Smooth muscle cell (in vitro differentiated cells): Measurements from ENCODE around the gene SCAPER. TPM values are rescaled to one million over a fixed set of nuclear protein-coding genes. Genes with fewer than 3 reads are reported as not detected.

Experiments used
- DNase-seq: peaks from one replicate; lab custom pipeline; 2025; ENCODE audit not compliant: unreplicated experiment; lab: John Stamatoyannopoulos, UW
- H2AFZ ChIP-seq: fragments of 200-600 bp; sonication (generic); 2 replicates; pipeline ENCODE4 v1.6.0; 2016; ENCODE audit warnings: antibody characterized with exemption, low read depth, mild to moderate bottlenecking
- H3F3A ChIP-seq: fragments of 200-600 bp; sonication (generic); 2 replicates; pipeline ENCODE4 v1.6.0; 2017; ENCODE audit warnings: antibody characterized with exemption, low read depth
- H3K27ac ChIP-seq: fragments of 200-600 bp; sonication (generic); 2 replicates; pipeline ENCODE4 v1.5.1; 2016; ENCODE audit warnings: low read depth, mild to moderate bottlenecking
- H3K27me3 ChIP-seq: fragments of 200-600 bp; sonication (generic); 2 replicates; pipeline ENCODE4 v1.6.1; 2016; ENCODE audit warnings: low read depth, mild to moderate bottlenecking
- H3K36me3 ChIP-seq: fragments of 200-600 bp; sonication (generic); 2 replicates; pipeline ENCODE4 v1.5.1; 2016; ENCODE audit warnings: low read depth
- H3K4me1 ChIP-seq: fragments of 200-600 bp; sonication (generic); 2 replicates; pipeline ENCODE4 v1.5.1; 2016; ENCODE audit warnings: low read depth
- H3K4me2 ChIP-seq: fragments of 200-600 bp; sonication (generic); 2 replicates; pipeline ENCODE4 v1.6.0; 2016; ENCODE audit warnings: mild to moderate bottlenecking
- H3K4me3 ChIP-seq: fragments of 200-600 bp; sonication (generic); 2 replicates; pipeline ENCODE4 v1.5.1; 2016; ENCODE audit warnings: mild to moderate bottlenecking
- H3K79me2 ChIP-seq: fragments of 200-600 bp; sonication (generic); 2 replicates; pipeline ENCODE4 v1.6.0; 2016; ENCODE audit warnings: low read depth, mild to moderate bottlenecking
- H3K9ac ChIP-seq: fragments of 200-600 bp; sonication (generic); 2 replicates; pipeline ENCODE4 v1.6.0; 2016; ENCODE audit warnings: low read depth
- H3K9me3 ChIP-seq: fragments of 200-600 bp; sonication (generic); replicated peaks from 2 replicates; pipeline ENCODE4 v1.5.1; 2016; ENCODE audit warnings: low read depth
- H4K20me1 ChIP-seq: fragments of 200-600 bp; sonication (generic); 2 replicates; pipeline ENCODE4 v1.6.0; 2016; ENCODE audit warnings: low read depth
- WGBS: methylation state at CpG from one replicate; pipeline ENCODE4 v1.1.7; 2016; ENCODE audit warnings: low lambda C conversion rate; 5-methylcytosine and 5-hydroxymethylcytosine counted together
- polyA plus RNA-seq: library from polyadenylated mRNA; unstranded; fragments of >200 nt; fragmentation: Nextera tagmentation; extraction: Ambion mirVana; gene quantifications from 2 replicates; pipeline ENCODE4 v1.2.1, GENCODE V29; 2016
- total RNA-seq: library from RNA; depleted of rRNA; stranded (reverse); fragments of >200 nt; gene quantifications from 2 replicates; pipeline ENCODE4 v1.2.3, GENCODE V29; 2014
- TF ChIP-seq, protein P1 (sequence below): fragments of 200-600 bp; sonication (generic); IDR thresholded peaks from 2 replicates; pipeline ENCODE4 v1.5.1; 2017; ENCODE audit warnings: borderline replicate concordance, mild to moderate bottlenecking, antibody characterized with exemption; ENCODE audit not compliant: insufficient read depth, poor library complexity, severe bottlenecking

The SCAPER gene
- total and polyA plus RNA-seq, 2 experiments from 2014 or later = 6.6 to 34.3 TPM

DNA sequence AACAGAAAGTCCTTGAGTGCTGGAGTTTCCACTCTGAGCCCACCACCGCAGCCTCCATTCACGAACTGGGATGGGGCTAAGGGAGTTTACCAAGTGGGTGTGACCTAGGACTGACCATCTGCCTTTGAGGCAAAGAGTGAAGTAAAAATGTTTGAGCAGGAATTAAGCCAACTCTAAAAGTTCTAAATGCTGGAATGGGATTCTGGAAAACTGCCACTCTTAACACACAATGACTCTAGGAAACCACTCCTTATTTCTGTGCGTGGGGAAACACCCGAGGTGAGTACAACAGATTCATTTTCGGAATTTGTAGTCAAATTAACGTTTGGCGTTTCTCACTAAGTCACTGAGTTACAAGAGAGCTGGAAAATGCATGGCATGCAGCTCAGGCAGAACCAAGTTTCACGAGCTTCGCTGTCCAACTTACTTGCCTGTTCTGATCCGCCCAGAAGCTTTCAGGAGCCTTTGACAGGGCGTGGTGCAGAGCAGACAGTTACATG is 537.0 kb downstream of the SCAPER start:
- no peak overlapping the region for H3K4me2 ChIP-seq

DNA sequence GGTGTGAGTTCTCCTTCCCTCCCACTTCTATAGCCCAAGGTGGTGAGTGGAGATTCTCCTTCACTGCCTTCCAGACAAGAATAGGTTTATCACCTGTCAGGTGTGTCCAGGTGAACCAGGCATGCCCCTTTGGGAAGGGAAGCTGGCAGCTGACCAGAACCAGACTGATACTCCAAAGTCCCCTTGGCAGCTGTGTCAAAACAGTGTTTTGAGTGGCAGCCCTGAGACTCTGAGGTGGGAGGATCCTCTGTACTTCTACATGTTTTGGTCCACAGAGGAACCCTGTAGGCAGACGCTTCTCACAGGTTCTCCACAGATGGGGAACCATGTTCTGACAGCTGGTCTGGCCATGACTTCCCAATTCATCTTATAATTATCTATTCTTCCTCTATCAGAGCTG is 538.4 kb downstream of the SCAPER start:
- Histone ChIP-seq H3K4me2 (no peak overlapping the region), H4K20me1 (no peaks in the 10 kb centered on the region), H3K9me3 (no peaks in the 10 kb centered on the region), H3K36me3 (no peaks in the 10 kb centered on the region), H3K27me3 (peaks cover 5% of the 10 kb centered on the region), H3F3A (no peaks in the 10 kb centered on the region), H3K4me1 (no peaks in the 10 kb centered on the region), H2AFZ (no peak overlapping the region), H3K27ac (no peak overlapping the region), H3K79me2 (no peaks in the 10 kb centered on the region), H3K4me3 (no peak overlapping the region), H3K9ac (no peak overlapping the region)
- WGBS = 95% methylated on average over 1 of the region's 1 CpG
- TF ChIP-seq, protein P1, sequence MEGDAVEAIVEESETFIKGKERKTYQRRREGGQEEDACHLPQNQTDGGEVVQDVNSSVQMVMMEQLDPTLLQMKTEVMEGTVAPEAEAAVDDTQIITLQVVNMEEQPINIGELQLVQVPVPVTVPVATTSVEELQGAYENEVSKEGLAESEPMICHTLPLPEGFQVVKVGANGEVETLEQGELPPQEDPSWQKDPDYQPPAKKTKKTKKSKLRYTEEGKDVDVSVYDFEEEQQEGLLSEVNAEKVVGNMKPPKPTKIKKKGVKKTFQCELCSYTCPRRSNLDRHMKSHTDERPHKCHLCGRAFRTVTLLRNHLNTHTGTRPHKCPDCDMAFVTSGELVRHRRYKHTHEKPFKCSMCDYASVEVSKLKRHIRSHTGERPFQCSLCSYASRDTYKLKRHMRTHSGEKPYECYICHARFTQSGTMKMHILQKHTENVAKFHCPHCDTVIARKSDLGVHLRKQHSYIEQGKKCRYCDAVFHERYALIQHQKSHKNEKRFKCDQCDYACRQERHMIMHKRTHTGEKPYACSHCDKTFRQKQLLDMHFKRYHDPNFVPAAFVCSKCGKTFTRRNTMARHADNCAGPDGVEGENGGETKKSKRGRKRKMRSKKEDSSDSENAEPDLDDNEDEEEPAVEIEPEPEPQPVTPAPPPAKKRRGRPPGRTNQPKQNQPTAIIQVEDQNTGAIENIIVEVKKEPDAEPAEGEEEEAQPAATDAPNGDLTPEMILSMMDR = no peak
- no peak for DNase-seq

More for the DNA sequence above, 537.0 kb downstream of the SCAPER start:
- no peaks in the 10 kb centered on the region for H4K20me1 ChIP-seq
- H3K9me3 ChIP-seq = no peaks in the 10 kb centered on the region
- H3K36me3 ChIP-seq = no peaks in the 10 kb centered on the region
- H3K4me3 ChIP-seq = no peak overlapping the region
- no peaks in the 10 kb centered on the region for H3F3A ChIP-seq
- TF ChIP-seq, protein P1 = no peak
- no peak overlapping the region for H2AFZ ChIP-seq
- H3K27ac ChIP-seq = no peak overlapping the region
- H3K79me2 ChIP-seq = no peaks in the 10 kb centered on the region
- H3K27me3 ChIP-seq = peaks cover 5% of the 10 kb centered on the region
- no peak overlapping the region for H3K9ac ChIP-seq
- no peaks in the 10 kb centered on the region for H3K4me1 ChIP-seq
- 71% methylated on average over 11 of the region's 11 CpGs for WGBS
- no peak for DNase-seq

DNA sequence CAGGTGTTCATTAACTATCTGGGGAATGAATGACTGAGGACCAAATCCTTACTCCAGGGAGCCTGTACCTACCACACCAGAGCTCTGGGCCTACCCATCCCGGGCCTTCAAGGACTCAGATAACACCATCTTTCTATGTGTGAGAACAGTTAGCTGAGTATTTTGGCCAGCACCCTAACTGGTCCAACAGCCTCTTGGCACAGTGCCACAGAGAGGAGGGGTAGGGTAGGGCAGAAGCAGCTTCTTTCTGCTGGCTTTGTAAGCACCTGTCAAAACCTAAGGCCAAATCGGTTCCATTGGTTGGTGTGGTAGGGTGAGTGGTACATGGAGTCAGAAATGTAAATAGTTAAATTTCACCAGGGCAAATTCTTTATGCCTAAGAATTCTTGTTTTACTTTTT is 541.9 kb downstream of the SCAPER start:
- TF ChIP-seq, protein P1 = no peak
- DNase-seq = no peak
- H3K9me3 ChIP-seq = no peaks in the 10 kb centered on the region
- H3F3A ChIP-seq = no peaks in the 10 kb centered on the region
- no peak overlapping the region for H3K4me2 ChIP-seq
- H3K79me2 ChIP-seq = no peaks in the 10 kb centered on the region
- no peaks in the 10 kb centered on the region for H3K36me3 ChIP-seq
- H4K20me1 ChIP-seq = no peaks in the 10 kb centered on the region
- no peak overlapping the region for H3K4me3 ChIP-seq
- H3K4me1 ChIP-seq = no peaks in the 10 kb centered on the region
- WGBS = 93% methylated on average over 2 of the region's 2 CpGs
- H3K9ac ChIP-seq = no peak overlapping the region
- no peak overlapping the region for H3K27ac ChIP-seq
- H2AFZ ChIP-seq = no peak overlapping the region
- peaks cover 5% of the 10 kb centered on the region for H3K27me3 ChIP-seq

DNA sequence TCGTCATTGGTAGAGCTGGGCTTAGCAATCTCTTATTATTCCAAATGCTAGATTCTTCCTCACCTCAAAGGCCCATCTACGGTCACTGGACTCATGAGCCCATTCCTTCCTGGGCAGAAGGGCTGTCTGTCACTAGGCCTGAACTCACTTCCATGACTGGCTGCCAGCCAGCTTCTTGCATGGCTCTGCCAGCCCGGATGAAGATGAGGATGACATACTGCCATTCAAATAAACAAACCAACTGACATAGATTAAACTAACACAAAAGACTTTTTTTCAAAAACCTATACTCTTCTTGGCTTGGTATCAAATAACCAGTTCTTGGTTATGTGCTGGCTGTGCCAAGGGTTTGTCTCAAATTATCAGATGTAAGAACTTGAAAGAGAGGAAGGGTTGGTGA is 544.7 kb downstream of the SCAPER start:
- Histone ChIP-seq H4K20me1 (no peaks in the 10 kb centered on the region), H3K4me1 (no peaks in the 10 kb centered on the region), H3F3A (no peaks in the 10 kb centered on the region), H3K27me3 (peaks cover 4% of the 10 kb centered on the region), H3K79me2 (no peaks in the 10 kb centered on the region), H3K9ac (no peak overlapping the region), H3K27ac (no peak overlapping the region), H2AFZ (no peak overlapping the region), H3K4me2 (no peak overlapping the region), H3K4me3 (no peak overlapping the region), H3K36me3 (no peaks in the 10 kb centered on the region), H3K9me3 (no peaks in the 10 kb centered on the region)
- TF ChIP-seq, protein P1 = no peak
- no peak for DNase-seq
- WGBS = 98% methylated on average over 3 of the region's 3 CpGs
